CD1c-positive myeloid dendritic cell (primary cell): ENCODE measurements around the gene UPB1.

ENCODE experiments used
- DNase-seq: peaks from one replicate; pipeline ENCODE4 v3.0.0-alpha.2; 2016; ENCODE audit errors: extremely low spot score

UPB1 gene

DNA sequence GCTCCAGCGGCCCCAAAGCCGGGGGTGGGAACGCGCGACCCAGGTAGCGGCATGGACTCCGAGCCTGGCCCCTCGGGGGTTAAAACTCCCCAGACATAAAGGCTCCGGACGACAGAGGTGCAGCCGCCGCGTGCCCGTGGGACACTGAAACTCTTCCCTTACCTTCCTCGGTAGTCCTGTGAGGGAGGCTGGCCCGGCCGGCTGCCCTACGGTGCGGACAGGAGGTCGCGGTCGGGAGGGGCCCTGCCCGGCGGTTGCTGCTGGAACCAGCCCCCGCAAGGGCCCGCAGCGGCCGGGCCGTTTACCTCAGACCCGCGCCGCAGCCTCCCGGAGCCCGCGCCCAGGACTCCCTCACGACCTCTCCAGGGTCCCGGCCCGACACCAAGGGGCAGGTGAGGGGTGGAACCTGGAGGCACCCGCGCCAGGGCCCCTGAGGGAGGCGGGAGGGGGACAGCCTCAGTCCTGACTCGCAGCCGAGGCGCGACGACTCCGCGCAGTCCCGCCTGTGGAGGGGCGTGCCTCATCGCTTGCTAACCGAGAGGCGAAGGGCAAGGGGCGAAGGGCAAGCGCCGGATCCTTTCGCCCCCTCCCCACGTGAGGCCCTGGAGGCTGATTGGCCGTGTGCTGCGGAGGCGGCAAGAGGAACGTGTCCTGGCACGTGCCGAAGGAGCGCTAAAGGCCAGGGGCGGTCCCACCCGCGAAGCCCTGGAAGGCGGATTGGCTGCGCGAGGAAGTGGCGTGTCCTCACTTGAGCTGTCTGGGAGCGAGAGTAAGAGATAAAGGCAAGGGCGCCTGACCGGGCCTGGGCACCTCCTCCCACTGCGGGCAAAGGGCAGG, at the start of gene UPB1:
UPB1 (plus strand) TSS at position 805 of the 837 bp plus-strand sequence. CDS start 72 bp downstream, outside the sequence.
- no peak for DNase-seq

DNA sequence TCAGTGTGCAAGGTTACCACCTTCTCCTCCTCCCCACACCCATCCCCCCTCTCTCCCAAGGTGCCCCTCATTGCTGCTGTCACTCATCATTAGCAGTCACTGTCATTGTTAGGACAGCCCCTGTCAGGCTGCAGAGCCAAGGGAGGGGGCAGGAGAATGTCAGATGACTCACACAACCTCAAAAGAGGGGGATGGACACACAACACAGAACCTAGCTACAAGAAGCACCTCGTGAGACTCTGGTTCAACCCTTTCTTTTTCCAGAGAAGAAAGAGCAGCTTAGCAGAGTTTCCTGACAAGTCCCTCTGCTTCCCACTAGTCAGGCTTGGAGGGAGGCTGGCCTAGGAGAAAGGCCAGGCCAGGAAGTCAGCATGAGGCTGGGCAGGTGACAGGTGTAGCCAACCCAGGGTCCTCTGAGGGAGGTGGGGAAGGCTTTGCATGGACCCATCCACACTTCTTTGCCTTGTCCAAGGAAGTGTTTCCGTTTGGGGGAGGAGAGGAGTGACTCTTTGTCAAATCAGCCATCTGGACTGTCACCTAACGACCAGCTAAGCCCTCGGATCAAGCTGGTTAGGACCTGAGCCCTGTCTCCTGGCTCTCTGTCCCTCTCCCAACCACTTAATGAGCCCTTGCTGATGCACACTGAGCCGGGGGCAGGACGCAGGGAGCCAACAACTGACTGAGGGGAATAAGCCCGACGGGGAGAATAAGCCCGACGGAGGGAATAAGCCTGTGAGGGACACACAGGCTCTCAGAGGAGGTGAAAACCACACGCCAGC, 49.5 kb upstream of the UPB1 start:
- DNase-seq, result no peak

DNA sequence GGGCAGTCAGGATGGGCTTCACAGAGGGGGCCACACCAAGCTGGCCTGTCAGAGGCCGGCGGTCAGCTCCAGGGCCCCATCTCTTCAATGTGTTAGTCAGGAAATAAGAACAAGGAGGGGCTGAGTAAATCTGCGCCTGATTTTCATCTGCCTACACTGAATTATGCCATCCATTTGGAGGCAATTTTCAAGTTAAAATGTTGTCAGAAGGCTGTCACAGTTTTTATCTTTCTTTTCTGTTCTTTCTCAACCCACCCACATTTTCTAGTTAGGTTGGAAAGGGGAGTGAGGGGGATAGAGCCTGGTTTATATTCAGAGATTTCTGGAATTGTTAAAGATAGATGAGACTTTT, 48.9 kb upstream of the UPB1 start:
- DNase-seq, result no peak

DNA sequence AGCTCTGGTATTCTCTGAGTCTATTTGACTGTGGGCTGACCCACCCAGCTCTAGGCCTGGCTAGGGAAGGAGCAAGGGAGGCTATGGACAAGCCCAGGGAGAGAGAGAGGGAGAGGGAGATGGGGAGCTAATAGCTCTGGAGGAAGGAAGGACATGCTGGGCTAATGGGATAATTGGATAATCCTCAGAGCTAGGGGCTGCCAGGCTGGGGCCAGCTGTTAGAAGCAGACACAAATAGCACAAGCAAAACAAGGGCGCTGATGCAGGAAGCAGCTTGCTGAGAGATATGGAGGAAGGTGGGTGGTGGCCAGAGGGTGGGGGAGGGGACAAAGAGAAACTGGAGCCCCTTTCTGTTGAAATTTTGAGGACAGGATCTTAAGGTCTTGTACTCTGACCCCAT, 44.5 kb upstream of the UPB1 start:
- DNase-seq, result no peak

DNA sequence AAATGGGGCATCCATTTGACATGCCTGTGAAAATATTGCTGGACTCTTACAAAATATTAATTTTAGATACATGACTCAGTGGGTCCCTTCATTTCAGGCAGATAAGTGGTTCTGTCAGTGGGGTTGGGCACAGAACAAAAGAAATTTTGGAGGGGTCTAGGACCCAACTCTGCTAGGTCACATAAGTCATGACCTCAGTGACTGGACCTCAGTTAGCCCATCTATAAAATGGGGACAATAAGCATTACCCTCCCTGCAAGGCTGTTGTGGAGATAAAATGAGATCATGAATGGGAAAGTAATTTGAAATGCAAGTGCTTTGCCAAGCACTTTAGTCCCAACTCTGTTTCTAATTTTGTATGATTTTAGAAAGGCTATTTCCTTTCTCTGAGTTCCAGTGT, 44.0 kb upstream of the UPB1 start:
- no peak for DNase-seq

DNA sequence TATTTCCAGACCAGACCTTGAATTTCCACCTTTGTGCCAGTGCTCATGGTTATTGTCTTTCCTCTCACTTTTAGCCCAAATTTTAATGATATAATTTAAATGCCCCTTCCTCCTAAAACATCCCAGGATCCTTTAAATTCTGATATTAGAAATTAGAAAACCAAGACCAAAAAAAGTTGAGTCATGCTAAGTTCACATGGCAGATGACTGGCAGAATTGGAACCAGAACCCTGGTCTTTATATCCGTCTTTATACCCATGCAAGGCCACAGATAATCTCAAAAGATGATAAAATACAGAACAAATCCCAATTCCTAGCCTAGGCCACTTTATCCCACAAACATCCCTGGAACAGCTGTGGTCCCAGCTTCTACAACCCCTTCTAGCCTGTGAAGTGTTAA, 41.3 kb upstream of the UPB1 start:
- no peak for DNase-seq

DNA sequence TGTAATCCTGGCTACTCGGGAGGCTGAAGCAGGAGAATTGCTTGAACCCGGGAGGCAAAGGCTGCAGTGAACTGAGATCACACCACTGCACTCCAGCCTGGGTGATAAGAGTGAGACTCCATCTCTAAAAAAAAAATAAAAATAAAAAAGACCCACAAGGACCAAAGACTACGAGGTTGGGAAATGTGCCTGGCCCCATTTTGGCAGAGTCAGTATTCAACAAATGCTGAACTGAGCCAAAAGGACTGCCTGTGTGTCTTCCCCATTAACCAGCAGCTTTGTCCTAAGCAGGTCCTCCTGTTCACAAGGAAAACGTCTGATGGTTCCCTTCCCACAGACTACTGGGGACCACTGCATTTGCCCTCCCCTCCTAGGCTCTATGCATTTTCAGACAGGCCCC, 40.1 kb upstream of the UPB1 start:
- no peak for DNase-seq

DNA sequence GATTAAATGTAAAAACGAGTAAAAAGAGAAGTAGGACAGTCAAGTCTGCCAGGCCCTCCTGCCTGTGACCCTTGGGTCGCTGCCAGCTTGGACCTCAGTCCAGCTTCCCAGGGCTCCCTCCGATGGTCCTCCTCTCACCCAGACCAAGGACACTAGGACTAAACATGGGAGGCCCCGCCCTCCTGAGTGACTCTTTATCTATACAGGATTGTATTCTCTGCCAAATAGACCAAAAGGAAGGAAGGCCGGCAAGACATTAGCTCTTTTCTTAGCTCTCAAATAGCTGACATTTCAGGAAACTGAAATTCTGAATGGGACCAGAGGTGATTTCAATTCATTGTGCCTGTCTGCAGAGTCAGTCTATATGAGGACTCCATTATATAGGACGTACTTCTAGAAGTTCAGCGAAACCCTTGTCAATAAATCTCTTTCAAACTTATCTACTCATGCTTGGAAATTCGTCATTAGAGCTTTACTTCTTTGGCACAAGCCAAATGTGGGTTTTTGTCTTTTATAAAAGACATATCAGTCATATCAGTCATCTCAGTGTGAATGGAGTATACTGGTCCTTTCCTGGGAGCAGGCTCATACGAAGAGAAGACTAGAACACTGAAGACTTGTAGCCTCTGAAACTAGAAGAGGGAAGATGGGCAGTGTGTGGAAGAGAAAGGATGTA, 39.2 kb upstream of the UPB1 start:
- DNase-seq, result no peak

DNA sequence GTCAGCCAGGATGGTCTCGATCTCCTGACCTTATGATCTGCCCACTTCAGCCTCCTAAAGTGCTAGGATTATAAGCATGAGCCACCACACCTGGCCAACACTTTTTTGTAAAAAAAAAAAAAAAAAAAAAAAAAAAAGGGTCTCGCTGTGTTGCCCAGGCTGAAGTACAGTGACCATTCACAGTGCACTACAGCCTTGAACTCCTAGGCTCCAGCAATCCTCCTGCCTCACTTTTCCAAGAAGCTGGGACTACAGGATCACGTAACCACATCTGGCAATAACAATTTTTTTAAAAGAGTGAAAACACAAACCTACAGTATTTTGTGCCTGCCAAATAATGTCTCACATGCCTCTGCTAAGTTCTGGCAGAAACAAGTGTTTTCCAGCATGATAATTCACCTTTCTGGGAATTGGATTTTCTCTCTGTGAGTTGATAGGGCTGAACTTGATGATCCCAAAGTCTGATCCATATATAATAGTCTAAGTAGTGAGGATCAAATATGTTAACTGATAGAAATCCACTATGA, 37.2 kb upstream of the UPB1 start:
- DNase-seq, result no peak

DNA sequence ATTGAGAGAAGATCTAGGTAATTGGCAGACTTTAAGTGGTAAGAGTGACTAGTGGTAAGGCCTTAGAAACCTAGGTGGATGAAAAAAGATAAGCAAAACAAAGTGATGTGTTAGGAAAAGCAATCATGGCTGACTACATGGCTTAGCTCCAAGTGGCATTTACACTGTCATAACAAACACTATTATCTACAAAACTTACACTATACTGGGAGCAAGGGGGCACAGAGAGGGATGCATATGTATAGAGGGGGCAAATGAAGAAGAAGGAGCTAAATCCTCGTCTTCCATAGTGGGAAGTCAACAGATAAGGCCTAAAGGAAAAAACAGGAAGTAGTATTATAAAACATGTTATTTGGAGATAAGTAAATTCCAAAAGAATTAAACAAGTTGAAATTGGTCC, 35.2 kb upstream of the UPB1 start:
- no peak for DNase-seq

DNA sequence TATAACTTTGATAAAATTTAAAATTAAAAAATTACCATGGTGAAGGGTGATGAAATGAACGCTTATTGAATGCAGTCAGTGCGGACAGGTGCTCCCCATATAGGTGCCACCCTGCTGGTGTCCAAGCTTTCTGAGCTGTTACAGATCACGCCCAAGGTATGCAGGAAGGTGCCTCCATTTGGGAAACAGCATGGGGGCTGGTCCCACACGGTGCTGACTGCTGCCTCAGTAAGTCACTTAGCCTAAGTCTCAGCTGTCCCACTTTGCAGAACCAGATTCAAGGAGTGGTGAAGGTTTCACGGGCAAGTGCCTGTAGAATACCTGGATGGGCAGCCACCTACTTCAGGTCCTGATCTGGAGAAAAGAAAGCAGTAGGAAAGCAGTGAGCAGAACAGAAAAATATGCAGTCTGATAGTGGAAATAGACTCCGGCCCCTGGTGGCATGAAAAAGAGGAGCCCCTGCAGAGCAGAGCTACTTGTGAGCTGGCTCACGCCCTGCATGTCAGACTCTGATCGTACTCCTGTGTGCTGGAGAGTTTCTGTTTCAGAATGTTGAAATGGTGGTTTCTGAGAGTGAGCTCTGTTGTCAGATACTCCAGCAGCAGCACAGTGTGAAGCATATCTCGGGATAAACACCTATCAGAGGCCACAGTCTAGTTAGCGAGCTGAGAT, 34.6 kb upstream of the UPB1 start:
- peak; percentile 17 for DNase-seq

DNA sequence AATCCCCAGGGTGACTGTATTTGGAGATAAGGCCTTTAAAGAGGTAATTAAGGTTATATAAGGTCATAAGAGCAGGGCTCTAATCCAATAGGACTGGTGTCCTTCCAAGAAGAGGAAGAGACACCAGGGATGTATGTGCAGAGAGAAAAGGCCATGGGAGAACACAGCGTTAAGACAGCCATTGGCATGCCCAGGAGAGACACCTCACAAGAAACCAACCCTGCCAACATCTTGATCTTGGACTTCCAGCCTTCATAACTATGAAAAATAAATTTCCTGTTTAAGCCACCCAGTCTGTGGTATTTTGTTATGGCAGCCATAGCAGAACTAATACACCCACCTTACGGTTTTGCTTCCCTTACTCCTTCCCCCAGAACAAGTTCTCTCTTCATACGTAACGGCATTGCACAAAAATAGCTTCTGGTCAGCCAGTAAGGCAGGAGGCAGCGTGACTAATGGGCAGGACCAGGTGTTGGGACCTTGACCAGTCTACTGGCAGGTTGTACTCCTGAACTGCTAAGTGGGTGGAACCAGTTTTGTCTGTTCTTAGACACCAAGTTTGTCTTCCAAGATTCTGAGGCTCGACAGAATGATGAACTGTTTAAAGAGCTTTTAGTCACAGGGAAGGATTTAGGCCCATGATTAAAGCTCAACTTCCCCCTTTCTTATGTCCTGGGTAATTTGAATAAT, 31.9 kb upstream of the UPB1 start:
- peak; percentile 90 for DNase-seq

DNA sequence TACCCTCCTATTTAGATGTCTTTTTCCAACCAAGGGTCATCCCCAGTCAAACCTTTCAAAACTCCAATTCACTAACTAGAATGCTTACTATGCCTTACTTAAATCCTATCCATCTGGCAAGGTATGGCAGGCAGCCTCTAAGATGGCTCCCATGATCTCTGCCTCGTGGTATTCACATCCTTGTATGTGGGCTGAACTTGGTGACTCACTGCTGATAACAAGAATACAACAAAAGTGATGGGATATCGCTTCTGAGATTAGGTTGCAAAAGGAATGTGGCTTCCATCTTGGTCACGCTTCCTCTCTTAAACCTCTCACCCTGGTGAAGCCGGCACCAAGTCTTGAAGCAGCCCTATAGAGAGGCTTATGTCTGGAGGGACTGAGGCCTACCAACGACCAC, 29.6 kb upstream of the UPB1 start:
- DNase-seq, result peak; percentile 52

DNA sequence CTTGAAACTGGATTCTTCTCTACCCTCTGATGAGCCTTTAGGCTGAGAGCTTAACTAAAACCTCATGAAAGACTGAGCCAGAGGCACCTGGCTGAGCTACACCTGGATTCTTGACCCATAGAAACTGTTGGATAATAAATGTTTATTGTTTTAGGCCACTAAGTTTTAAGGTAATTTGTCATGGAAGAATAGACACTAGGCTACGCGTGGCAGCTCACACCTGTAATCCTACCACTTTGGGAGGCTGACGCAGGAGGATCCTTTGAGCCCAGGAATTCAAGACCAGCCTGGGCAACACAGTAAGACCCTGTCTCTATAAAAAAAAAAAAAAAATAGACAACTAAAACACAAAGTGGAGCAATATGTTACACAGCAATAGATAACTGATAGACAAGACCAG, 29.2 kb upstream of the UPB1 start:
- no peak for DNase-seq

DNA sequence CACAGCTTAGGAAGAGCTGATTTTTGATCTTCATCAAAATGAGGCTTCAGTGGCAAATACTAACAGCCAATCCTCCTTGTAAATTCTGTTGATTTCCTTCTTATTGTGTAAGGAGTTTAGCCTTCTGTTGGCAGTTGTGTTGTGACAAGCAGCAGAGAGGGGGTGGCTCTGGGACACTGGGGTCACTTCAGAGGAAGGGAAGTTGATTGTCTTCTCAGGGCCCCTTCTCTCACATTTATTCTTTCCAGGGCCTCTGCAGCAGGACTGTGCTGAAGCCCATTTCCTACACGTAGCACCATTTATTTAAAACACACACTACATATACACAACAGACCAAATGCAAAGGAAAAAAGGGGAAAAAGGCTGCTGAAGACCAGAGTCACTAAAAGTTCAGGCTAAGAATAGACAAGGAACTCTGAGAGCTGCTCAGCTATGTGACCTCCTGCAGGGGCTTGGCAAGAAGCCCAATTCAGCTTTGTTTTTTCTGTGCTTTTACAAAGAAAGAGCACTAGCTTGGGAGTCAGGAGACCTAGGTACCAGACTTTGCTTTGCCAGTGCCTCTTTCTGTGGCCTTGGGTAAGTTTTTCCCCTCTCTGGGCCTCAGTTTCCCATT, 28.3 kb upstream of the UPB1 start:
- peak; percentile 64 for DNase-seq

DNA sequence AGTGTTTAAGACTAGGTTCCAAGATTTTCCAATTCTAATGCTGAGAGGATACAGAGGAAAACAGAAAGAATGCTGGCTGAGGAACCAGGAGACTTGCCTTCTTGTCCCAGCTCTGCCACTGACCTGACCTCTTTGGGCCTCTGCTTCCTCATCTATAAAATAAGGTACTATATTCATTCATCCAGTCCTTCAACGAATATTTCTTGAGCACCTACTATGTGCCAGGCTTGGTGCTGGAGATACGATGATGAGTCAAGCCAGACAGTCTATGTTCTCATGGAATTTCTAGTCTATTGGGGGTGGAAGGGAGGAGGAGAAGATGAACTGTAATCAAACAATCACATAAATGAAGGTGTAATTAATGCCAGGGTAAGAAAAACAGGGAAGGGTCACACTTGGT, 27.8 kb upstream of the UPB1 start:
- DNase-seq, result peak; percentile 16

DNA sequence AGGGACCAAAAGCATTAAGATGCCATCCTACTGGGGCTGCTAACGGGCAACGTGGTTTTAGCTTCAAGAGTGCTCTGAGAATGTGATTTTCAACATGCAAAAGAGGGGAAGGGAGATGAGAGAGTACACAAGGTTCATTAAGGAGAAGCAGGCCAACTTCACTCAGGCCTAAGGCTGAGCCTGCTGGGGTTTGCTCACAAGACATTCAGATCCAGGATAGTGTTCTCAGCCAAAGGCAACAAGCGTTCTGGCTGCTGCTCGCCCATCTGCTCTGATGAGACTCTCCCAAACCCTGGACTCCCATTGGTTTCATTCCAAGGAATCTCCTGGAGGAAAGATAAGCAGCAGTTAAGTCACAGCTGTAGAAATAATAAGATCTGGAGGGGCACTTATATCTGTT, 23.6 kb upstream of the UPB1 start:
- DNase-seq, result no peak

DNA sequence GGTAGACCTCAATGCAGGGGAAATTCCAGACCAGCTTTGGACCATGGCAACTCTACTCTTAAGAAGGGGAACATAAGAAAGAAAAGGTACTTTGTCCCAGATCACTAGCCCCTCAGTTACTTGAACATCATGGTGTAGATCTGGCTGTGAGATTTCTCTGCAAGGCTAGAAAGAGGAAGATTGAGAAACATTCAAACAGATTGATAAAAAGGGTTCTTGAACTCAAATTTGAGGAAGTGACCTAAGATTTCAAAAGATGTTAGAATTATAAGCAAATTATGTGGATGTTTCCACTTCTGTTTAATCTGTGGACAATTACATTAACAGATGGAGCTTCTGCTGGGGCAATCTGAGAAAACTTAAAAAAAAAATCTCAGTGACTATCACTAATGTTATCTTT, 21.8 kb upstream of the UPB1 start:
- DNase-seq, result peak; percentile 81

DNA sequence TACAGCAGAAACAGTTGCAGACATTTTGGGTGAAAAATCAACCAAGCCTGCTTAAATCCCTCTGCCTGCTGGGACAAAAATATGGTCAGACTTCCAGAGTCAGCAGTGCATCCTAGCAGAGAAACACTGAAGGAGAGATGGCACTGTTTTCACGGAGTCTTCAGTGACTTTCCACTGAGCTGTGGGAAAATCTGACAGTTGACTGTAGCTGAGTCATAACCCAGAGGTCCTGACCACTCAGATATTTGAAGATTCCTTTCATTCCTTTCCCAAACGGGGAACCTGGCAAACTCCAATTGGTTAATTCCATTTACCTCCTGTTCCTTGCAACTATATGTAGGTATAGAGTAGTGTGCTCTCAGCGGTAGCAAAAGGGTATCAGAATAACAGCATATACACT, 20.9 kb upstream of the UPB1 start:
- no peak for DNase-seq

DNA sequence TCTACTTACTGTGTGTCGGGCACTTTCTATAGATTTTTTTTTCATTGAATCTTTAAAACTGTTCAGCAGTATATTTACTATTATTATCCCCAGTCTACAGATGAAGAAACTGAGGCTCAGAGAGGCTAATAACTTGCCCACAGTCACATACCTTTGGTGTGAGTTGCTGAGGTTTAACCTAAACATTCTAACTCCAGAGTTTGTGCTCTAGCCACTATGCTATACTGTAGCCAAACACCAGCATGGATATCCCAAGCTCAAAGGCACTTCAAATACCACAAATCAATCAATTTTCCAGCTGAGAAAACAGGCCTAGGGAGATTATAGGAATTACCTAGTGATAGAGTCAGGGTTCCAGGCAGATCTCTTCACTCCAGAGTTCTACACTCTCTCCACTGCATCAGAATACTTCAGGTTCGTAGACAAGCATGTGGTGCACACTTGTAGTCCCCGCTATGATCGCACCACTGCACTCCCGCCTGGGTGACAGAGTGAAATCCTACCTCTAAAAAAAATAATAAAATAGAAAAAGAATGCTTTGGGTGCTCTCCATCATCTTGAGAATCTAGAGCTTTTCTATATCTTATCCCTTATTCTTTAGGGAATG, 20.4 kb upstream of the UPB1 start:
- DNase-seq, result no peak
